ENCODE data around the gene FNDC11.
A peak's percentile ranks its signal among the peaks of the same experiment; 100 is the strongest.

The FNDC11 gene

DNA sequence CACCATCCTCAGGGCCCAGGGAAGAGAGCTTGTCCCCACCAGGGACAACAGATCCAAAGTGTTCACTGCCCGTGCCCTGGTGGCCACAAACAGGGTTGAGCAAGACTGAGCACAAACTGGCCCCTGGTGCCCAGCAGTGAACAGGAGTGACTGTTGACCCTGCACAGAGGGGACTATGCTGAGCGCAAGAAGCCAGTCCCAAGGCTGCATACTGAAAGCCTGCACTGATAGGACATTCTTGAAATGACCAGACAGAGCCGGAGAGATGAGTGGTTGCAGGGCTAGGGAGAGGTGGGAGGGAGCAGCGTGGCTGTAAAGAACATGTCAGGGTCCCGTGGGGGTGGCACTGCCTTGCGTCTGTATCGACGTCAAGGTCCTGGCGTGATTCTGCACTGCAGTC is 2.9 kb upstream of the FNDC11 start:
- Histone ChIP-seq H3K4me3 (replicated peaks; ENCODE audit: low read depth, low read length) (no peak overlapping the region), H3K36me3 (ENCODE audit: control insufficient read depth, insufficient read depth, low read length) (no peaks in the 10 kb centered on the region), H3K27me3 (replicated peaks; ENCODE audit: control insufficient read depth, insufficient read depth, low read length) (no peaks in the 10 kb centered on the region)
- TF ChIP-seq, protein P1, sequence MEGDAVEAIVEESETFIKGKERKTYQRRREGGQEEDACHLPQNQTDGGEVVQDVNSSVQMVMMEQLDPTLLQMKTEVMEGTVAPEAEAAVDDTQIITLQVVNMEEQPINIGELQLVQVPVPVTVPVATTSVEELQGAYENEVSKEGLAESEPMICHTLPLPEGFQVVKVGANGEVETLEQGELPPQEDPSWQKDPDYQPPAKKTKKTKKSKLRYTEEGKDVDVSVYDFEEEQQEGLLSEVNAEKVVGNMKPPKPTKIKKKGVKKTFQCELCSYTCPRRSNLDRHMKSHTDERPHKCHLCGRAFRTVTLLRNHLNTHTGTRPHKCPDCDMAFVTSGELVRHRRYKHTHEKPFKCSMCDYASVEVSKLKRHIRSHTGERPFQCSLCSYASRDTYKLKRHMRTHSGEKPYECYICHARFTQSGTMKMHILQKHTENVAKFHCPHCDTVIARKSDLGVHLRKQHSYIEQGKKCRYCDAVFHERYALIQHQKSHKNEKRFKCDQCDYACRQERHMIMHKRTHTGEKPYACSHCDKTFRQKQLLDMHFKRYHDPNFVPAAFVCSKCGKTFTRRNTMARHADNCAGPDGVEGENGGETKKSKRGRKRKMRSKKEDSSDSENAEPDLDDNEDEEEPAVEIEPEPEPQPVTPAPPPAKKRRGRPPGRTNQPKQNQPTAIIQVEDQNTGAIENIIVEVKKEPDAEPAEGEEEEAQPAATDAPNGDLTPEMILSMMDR (IDR thresholded peaks at IDR 0.05; ENCODE audit: insufficient read depth, low read length, poor library complexity, severe bottlenecking) = no peak
- DNase-seq (ENCODE audit: extremely low read depth, insufficient read length) = no peak

DNA sequence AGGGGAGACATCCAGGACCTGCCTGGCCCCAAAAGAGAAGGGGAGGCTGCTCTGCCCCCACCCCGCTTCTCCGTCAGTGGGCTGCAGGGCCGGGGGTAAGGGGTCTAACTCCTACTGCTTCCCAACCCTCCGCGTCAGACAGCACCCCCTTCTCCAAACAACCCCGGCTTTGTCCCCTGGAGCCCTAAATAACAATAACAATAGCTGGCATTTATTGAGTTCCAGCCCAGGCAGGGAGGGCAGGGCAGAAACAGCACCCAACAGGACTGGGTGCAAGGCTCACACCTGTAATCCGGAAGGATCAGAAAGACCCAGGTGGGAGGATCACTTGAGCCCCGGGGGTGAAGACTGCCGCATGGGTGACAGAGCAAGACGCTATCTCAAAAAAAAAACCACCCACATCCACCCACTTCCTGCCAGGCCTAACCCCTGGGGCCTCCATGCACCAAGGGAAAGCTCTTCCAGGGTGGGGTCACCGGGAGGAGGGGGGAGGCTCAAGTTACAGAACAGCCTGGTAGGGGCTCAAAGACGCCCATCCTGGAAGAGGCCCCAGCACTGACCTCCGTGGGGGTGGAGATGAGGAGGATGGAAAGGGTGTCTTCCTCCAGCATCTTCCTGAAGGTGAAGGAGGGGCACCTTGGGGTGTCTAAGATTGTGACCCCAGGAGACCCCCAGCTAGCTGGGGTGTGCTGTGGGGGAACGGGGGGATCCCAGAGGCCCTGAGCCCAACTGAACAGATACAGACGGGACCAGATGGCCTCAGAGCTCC is 1.3 kb upstream of the FNDC11 start:
- peak overlapping the region; percentile 23; the same call in 1 of the 2 replicates for H3K4me3 ChIP-seq (replicated peaks; ENCODE audit: low read depth, low read length)
- no peaks in the 10 kb centered on the region for H3K36me3 ChIP-seq (ENCODE audit: control insufficient read depth, insufficient read depth, low read length)
- TF ChIP-seq, protein P1 (IDR thresholded peaks at IDR 0.05; ENCODE audit: insufficient read depth, low read length, poor library complexity, severe bottlenecking) = no peak
- DNase-seq (ENCODE audit: extremely low read depth, insufficient read length) = peak; percentile 85
- no peaks in the 10 kb centered on the region for H3K27me3 ChIP-seq (replicated peaks; ENCODE audit: control insufficient read depth, insufficient read depth, low read length)

DNA sequence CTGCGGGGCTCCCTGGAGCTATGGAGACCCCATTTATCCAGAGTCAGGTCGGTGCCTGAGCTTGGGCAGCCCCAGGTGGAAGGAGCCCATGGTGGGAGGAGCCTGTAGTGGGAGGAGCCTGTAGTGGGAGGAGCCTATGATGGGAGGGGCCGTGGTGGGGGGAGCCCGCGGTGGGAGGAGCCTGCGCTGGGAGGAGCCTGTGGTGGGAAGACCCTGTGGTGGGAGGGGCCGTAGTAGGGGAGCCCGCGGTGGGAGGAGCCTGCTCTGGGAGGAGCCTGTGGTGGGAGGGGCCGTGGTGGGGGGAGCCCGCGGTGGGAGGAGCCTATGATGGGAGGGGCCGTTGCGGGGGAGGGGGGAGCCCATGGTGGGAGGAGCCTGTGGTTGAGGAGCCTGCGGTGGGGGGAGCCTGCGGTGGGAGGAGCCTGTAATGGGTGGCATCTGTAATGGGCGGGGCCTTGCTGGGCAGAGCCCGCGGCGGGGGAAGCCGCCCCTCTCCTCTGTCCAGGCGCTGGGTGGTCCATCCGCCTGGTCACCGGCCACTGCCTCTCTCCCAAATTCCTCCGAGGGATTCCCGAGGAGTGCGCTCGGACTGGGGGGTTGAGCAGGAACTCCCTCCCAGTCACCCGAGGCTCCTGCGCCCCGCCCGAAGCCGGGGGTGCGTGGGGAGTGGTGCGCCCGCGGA is 567 bp upstream of the FNDC11 start:
- Histone ChIP-seq H3K4me3 (replicated peaks; ENCODE audit: low read depth, low read length) (peak overlapping the region; percentile 64), H3K27me3 (replicated peaks; ENCODE audit: control insufficient read depth, insufficient read depth, low read length) (no peaks in the 10 kb centered on the region), H3K36me3 (ENCODE audit: control insufficient read depth, insufficient read depth, low read length) (no peaks in the 10 kb centered on the region)
- peak; percentile 86 for DNase-seq (ENCODE audit: extremely low read depth, insufficient read length)
- TF ChIP-seq, protein P1 (IDR thresholded peaks at IDR 0.05; ENCODE audit: insufficient read depth, low read length, poor library complexity, severe bottlenecking) = no peak

DNA sequence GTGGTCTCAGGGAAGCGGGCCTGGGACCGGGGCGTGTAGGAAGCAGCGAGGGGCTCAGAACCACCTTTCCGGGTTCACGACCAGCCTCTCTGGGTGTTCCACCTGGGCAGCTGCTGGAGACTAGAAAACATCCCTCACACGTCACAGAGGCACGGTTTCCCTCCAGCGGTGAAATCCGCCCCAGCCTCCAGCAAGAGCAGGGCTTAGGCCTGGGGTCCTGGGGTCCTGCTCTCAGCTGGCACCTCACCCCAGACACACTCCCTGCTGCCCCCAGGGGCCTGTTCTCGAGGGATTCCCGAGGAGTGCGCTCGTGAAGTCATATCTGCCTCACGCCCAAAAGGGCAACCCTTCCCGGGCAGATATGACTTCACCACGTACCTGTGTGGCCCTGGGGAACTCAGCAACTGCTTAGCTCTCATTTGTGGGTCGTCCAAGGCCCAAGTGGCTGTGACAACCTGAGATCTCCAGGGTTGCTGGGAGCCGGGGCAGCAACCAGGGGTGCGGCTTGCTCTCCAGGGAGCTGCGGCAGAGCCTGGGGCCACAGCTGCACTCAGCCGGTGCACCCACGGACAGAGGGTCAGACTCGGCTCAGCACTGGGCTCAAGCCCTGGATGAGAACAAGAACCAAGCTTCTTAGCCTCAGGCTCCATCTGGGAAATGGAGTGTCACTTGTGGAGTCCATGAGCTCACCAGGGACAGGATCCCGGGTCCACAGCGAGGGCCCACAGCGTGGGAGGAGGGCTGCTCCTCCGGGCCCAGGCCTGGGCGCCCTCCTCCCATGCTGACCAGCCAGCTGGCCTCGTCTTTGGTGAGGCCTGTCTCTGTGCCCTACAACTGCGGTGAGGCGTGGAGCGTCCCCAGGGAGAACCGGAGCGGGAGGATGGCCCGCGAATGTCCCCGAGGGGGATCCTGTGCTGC is 661 bp downstream of the FNDC11 start:
- peaks cover 1% of the 10 kb centered on the region; the same call in 1 of the 2 replicates for H3K36me3 ChIP-seq (ENCODE audit: control insufficient read depth, insufficient read depth, low read length)
- H3K27me3 ChIP-seq (replicated peaks; ENCODE audit: control insufficient read depth, insufficient read depth, low read length) = no peaks in the 10 kb centered on the region
- H3K4me3 ChIP-seq (replicated peaks; ENCODE audit: low read depth, low read length) = peak overlapping the region; percentile 64
- TF ChIP-seq, protein P1 (IDR thresholded peaks at IDR 0.05; ENCODE audit: insufficient read depth, low read length, poor library complexity, severe bottlenecking) = no peak
- DNase-seq (ENCODE audit: extremely low read depth, insufficient read length) = peak; percentile 61

DNA sequence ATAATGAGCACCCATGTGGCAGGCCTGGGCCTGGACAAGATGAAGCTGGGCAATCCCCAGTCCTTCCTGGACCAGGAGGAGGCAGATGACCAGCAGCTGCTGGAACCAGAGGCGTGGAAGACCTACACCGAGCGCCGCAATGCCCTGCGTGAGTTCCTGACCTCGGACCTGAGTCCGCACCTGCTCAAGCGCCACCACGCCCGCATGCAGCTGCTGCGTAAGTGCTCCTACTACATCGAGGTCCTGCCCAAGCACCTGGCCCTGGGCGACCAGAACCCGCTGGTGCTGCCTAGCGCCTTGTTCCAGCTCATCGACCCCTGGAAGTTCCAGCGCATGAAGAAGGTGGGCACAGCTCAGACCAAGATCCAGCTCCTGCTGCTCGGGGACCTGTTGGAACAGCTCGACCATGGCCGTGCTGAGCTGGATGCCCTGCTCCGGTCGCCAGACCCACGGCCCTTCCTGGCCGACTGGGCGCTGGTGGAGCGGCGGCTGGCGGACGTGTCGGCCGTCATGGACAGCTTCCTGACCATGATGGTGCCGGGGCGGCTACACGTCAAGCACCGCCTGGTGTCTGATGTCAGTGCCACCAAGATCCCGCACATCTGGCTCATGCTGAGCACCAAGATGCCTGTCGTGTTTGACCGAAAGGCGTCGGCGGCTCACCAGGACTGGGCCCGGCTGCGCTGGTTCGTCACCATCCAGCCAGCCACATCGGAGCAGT is 1.9 kb downstream of the FNDC11 start:
- DNase-seq (ENCODE audit: extremely low read depth, insufficient read length) = no peak
- H3K27me3 ChIP-seq (replicated peaks; ENCODE audit: control insufficient read depth, insufficient read depth, low read length) = no peaks in the 10 kb centered on the region
- TF ChIP-seq, protein P1 (IDR thresholded peaks at IDR 0.05; ENCODE audit: insufficient read depth, low read length, poor library complexity, severe bottlenecking) = no peak

More for the DNA sequence above, 1.9 kb downstream of the FNDC11 start:
- H3K36me3 ChIP-seq (ENCODE audit: control insufficient read depth, insufficient read depth, low read length) = peaks cover 8% of the 10 kb centered on the region
- no peak overlapping the region for H3K4me3 ChIP-seq (replicated peaks; ENCODE audit: low read depth, low read length)
